PC-3 (cell line): ENCODE data around the gene ENTHD1. TPM values are rescaled to one million over a fixed set of nuclear protein-coding genes. Genes with fewer than 3 reads are reported as not detected.

Source experiments
- ATAC-seq: fragments of 200-7000 bp; cut with Tn5 transposase; 2 replicates; pipeline ENCODE4 v1.9.1; 2020; ENCODE audit warnings: mild to moderate bottlenecking, moderate library complexity
- BruUV-seq: library from RNA; stranded (reverse); fragments of 400-500 nt; replicated peaks from 2 replicates; lab custom pipeline; 2021; lab: Mats Ljungman, UMichigan
- CTCF ChIA-PET: fragments of 300-600 bp; sonication (Branson Sonifier 250); formaldehyde crosslinking; loops from one replicate; lab custom pipeline; 2022; ENCODE audit warnings: antibody characterized with exemption; lab: Charles Lee
- POLR2A ChIA-PET: fragments of 300-600 bp; sonication (Branson Sonifier 250); formaldehyde crosslinking; loops from one replicate; lab custom pipeline; 2022; ENCODE audit warnings: antibody characterized with exemption; ENCODE audit not compliant: unreplicated experiment; lab: Charles Lee
- DNase-seq: peaks from one replicate; pipeline ENCODE4 v3.0.0-alpha.2; 2015
- H2AFZ ChIP-seq: fragments of 300-600 bp; sonication (generic); 2 replicates; pipeline ENCODE4 v1.6.0; 2016; ENCODE audit warnings: antibody characterized with exemption, low read length
- H3F3A ChIP-seq: fragments of 300-600 bp; sonication (generic); one replicate; pipeline ENCODE4 v1.6.0; 2017; ENCODE audit warnings: antibody characterized with exemption, low read length, control low read depth, mild to moderate bottlenecking; ENCODE audit not compliant: unreplicated experiment
- H3K27ac ChIP-seq: fragments of 300-600 bp; sonication (generic); 2 replicates; pipeline ENCODE4 v1.5.1; 2016; ENCODE audit warnings: mild to moderate bottlenecking, low read length
- H3K27me3 ChIP-seq: fragments of 300-600 bp; sonication (generic); 2 replicates; pipeline ENCODE4 v1.6.1; 2016; ENCODE audit warnings: low read length, mixed read lengths
- H3K36me3 ChIP-seq: fragments of 300-600 bp; sonication (generic); 2 replicates; pipeline ENCODE4 v1.6.1; 2016; ENCODE audit warnings: low read depth, mixed run types, low read length, mixed read lengths
- H3K4me1 ChIP-seq: fragments of 300-600 bp; sonication (generic); 2 replicates; pipeline ENCODE4 v1.5.1; 2016; ENCODE audit warnings: low read length; ENCODE audit not compliant: insufficient read depth
- H3K4me2 ChIP-seq: fragments of 300-600 bp; sonication (generic); 2 replicates; pipeline ENCODE4 v1.6.0; 2016; ENCODE audit warnings: low read length
- H3K4me3 ChIP-seq: fragments of 300-600 bp; sonication (generic); 2 replicates; pipeline ENCODE4 v1.5.1; 2016; ENCODE audit warnings: mild to moderate bottlenecking, low read length, mixed read lengths
- H3K79me2 ChIP-seq: fragments of 300-600 bp; sonication (generic); 2 replicates; pipeline ENCODE4 v1.6.1; 2017; ENCODE audit warnings: low read length, mixed read lengths
- H3K9ac ChIP-seq: fragments of 300-600 bp; sonication (generic); 2 replicates; pipeline ENCODE4 v1.6.0; 2016; ENCODE audit warnings: mild to moderate bottlenecking, low read length
- H3K9me2 ChIP-seq: fragments of 300-600 bp; sonication (generic); replicated peaks from 2 replicates; pipeline ENCODE4 v1.6.1; 2016; ENCODE audit warnings: mixed run types, low read length, mixed read lengths
- H3K9me3 ChIP-seq: fragments of 300-600 bp; sonication (generic); 2 replicates; pipeline ENCODE4 v1.6.1; 2016; ENCODE audit warnings: low read length, mixed read lengths
- H4K20me1 ChIP-seq: fragments of 300-600 bp; sonication (generic); 2 replicates; pipeline ENCODE4 v1.6.1; 2016; ENCODE audit warnings: low read length, mixed read lengths
- EZH2 ChIP-seq: fragments of 300-600 bp; sonication (generic); IDR thresholded peaks from one replicate; pipeline ENCODE4 v1.6.1; 2017; ENCODE audit warnings: antibody characterized with exemption, mild to moderate bottlenecking, low read length; ENCODE audit not compliant: unreplicated experiment
- EZH2phosphoT487 ChIP-seq: fragments of 300-600 bp; sonication (generic); IDR thresholded peaks from 2 replicates; pipeline ENCODE4 v1.6.1; 2018; ENCODE audit warnings: mild to moderate bottlenecking, antibody characterized with exemption, low read length, borderline replicate concordance
- intact Hi-C: fragments of 100-400 bp; cut with micrococcal nuclease; formaldehyde crosslinking; loops from 2 replicates; pipeline ENCODE4 v1.9.0; 2023
- total RNA-seq: library from RNA; depleted of rRNA; stranded (reverse); fragments of >200 nt; gene quantifications from 2 replicates; pipeline ENCODE4 v1.2.3, GENCODE V29; 2014
- TF ChIP-seq, protein P1 (sequence below): fragments of 300-600 bp; sonication (generic); conservative IDR thresholded peaks from 2 replicates; pipeline ENCODE4 v1.5.1; 2017; ENCODE audit warnings: antibody characterized with exemption, low read depth, mild to moderate bottlenecking, low read length

The ENTHD1 gene
- total RNA-seq, 1 experiment from 2014 or later: not detected

DNA sequence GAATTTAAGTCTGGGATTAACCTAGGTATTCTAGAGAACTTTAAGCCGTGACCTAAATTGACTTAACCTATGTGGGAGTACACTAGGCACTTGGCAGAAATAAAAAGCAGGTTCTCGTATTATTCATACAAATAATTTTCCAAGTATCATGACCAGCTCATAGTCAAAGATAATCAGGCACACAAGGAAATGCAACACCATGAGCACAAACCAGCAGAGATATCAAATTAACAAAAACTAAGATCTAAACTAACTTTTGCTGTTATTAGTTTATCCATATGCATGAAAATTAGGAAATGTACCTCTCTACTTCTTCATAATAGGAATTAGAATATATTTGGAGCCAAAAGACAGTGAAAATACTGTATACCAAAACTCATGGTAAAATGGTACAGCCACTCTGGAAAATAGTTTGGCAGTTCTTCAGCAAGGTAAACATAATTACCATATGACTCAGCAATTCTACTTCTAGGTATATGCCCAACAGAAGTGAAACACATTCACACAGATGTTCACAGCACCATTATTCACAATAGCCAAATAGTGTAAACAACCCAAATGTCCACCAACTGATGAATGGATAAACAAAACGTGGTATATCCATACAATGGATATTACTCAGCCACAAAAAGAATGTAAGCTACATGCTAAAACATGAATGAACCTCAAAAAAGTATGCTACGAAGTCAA, 154.1 kb downstream of the ENTHD1 start:
- H3K79me2 ChIP-seq: no peaks in the 10 kb centered on the region
- no peak overlapping the region for H3K27ac ChIP-seq
- no peaks in the 10 kb centered on the region for H3K36me3 ChIP-seq
- no peak for TF ChIP-seq EZH2
- TF ChIP-seq, protein P1, sequence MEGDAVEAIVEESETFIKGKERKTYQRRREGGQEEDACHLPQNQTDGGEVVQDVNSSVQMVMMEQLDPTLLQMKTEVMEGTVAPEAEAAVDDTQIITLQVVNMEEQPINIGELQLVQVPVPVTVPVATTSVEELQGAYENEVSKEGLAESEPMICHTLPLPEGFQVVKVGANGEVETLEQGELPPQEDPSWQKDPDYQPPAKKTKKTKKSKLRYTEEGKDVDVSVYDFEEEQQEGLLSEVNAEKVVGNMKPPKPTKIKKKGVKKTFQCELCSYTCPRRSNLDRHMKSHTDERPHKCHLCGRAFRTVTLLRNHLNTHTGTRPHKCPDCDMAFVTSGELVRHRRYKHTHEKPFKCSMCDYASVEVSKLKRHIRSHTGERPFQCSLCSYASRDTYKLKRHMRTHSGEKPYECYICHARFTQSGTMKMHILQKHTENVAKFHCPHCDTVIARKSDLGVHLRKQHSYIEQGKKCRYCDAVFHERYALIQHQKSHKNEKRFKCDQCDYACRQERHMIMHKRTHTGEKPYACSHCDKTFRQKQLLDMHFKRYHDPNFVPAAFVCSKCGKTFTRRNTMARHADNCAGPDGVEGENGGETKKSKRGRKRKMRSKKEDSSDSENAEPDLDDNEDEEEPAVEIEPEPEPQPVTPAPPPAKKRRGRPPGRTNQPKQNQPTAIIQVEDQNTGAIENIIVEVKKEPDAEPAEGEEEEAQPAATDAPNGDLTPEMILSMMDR: no peak
- TF ChIP-seq EZH2phosphoT487: no peak
- H3K9me3 ChIP-seq: no peaks in the 10 kb centered on the region
- no peak overlapping the region for H3K4me3 ChIP-seq
- H3K27me3 ChIP-seq: peaks cover 54% of the 10 kb centered on the region
- H3K9ac ChIP-seq: no peak overlapping the region
- BruUV-seq: no TSS peak
- ATAC-seq (no peak), DNase-seq (peak; percentile 44)
- no peak overlapping the region for H2AFZ ChIP-seq
- ChIA-PET POLR2A (no interaction called here), CTCF (no interaction called here)
- intact Hi-C loops: no loop called here
- H4K20me1 ChIP-seq: no peaks in the 10 kb centered on the region
- no peaks in the 10 kb centered on the region for H3F3A ChIP-seq
- no peaks in the 10 kb centered on the region for H3K4me1 ChIP-seq
- H3K4me2 ChIP-seq: no peak overlapping the region
- no peaks in the 10 kb centered on the region for H3K9me2 ChIP-seq

DNA sequence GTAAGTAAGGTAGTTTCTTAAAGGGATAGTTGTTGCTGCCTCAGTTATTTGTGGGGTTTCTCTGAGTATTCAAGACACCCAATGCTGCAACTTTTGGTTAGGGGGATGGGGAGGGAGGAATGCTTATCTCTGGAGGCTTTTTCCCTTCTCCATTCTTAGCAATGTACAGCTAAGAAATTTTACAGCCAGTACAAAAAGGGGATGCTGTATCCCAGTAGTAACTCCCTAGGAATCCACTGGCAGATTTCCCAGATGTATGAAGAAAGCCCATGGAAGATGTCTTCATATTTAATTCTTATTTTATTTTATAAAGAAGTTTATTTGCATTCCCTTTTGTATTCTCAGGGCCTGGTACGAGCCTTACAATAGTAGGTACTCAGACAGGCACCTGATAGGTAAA, 154.8 kb downstream of the ENTHD1 start:
- CTCF ChIA-PET: no interaction called here
- no peaks in the 10 kb centered on the region for H4K20me1 ChIP-seq
- no peak overlapping the region for H3K4me2 ChIP-seq
- no peak for ATAC-seq
- no peak overlapping the region for H3K9ac ChIP-seq
- H3K27ac ChIP-seq: no peak overlapping the region
- POLR2A ChIA-PET: no interaction called here
- H2AFZ ChIP-seq: no peak overlapping the region
- H3K27me3 ChIP-seq: peaks cover 50% of the 10 kb centered on the region
- H3F3A ChIP-seq: no peaks in the 10 kb centered on the region
- no TSS peak for BruUV-seq
- H3K4me1 ChIP-seq: no peaks in the 10 kb centered on the region
- no peak overlapping the region for H3K4me3 ChIP-seq
- H3K79me2 ChIP-seq: no peaks in the 10 kb centered on the region
- no peaks in the 10 kb centered on the region for H3K36me3 ChIP-seq
- DNase-seq: peak; percentile 4
- no peaks in the 10 kb centered on the region for H3K9me3 ChIP-seq
- TF ChIP-seq EZH2phosphoT487: no peak
- TF ChIP-seq EZH2: no peak
- TF ChIP-seq, protein P1: no peak
- H3K9me2 ChIP-seq: no peaks in the 10 kb centered on the region
- intact Hi-C loops: no loop called here

- ChIA-PET POLR2A (no interaction called here), CTCF (no interaction called here)
- Histone ChIP-seq H3K9me2 (no peaks in the 10 kb centered on the region), H4K20me1 (no peaks in the 10 kb centered on the region), H3K9ac (no peak overlapping the region), H3K27ac (no peak overlapping the region), H2AFZ (no peak overlapping the region), H3K9me3 (no peaks in the 10 kb centered on the region), H3K36me3 (no peaks in the 10 kb centered on the region), H3K4me2 (no peak overlapping the region), H3F3A (no peaks in the 10 kb centered on the region), H3K4me3 (no peak overlapping the region), H3K4me1 (no peaks in the 10 kb centered on the region), H3K79me2 (no peaks in the 10 kb centered on the region), H3K27me3 (peaks cover 54% of the 10 kb centered on the region)
- DNase-seq (no peak), ATAC-seq (no peak)
- no peak for TF ChIP-seq EZH2phosphoT487
- TF ChIP-seq, protein P1: no peak
- no peak for TF ChIP-seq EZH2
- BruUV-seq: no TSS peak
- intact Hi-C loops: no loop called here
These were observed 157.8 kb downstream of the ENTHD1 start for GRCh38 chr22:39735776-39736175.
